ENCODE results near the gene KLLN. TPM values are rescaled to one million over a fixed set of nuclear protein-coding genes. Genes with fewer than 3 reads are reported as not detected.

KLLN gene
- total and polyA plus RNA-seq, 2 of the 13 experiments (the other 11 are each of a cell fraction or from before 2014, with no cell fraction given): 0.08 to 0.44 TPM

- peak; percentile 47; the same call in 1 of the 2 replicates for TF ChIP-seq E2F5 (CRISPR knock-in tag; conservative IDR thresholded peaks at IDR 0.05)
- peak; percentile 88 for TF ChIP-seq THAP11 (CRISPR knock-in tag; IDR thresholded peaks at IDR 0.05)
- TF ChIP-seq ZFAT (CRISPR knock-in tag; conservative IDR thresholded peaks at IDR 0.05): 0 out of 2 replicates have a peak, but pooled peaks have one; percentile 37
- TF ChIP-seq ZFP41 (CRISPR knock-in tag; IDR thresholded peaks at IDR 0.05; ENCODE audit: borderline replicate concordance): no peak
- peak; percentile 31; the same call in 1 of the 2 replicates for TF ChIP-seq ZKSCAN5 (CRISPR knock-in tag; IDR thresholded peaks at IDR 0.05)
- TF ChIP-seq SATB2 (CRISPR knock-in tag; IDR thresholded peaks at IDR 0.05): no peak
- TF ChIP-seq SALL2 (CRISPR knock-in tag; IDR thresholded peaks at IDR 0.05): peak; percentile 59; the same call in 1 of the 2 replicates
- peak; percentile 83; the same call in 1 of the 2 replicates for TF ChIP-seq IRF1 (CRISPR knock-in tag; IDR thresholded peaks at IDR 0.05; ENCODE audit: low read depth)
- no peak for TF ChIP-seq ZNF142 (CRISPR knock-in tag; IDR thresholded peaks at IDR 0.05)
- TF ChIP-seq ZNF503 (CRISPR knock-in tag; IDR thresholded peaks at IDR 0.05): 0 out of 2 replicates have a peak, but pooled peaks have one; percentile 32
- TF ChIP-seq MYPOP (CRISPR knock-in tag; IDR thresholded peaks at IDR 0.05): peak; percentile 88
- TF ChIP-seq ZKSCAN8 (CRISPR knock-in tag; IDR thresholded peaks at IDR 0.05; ENCODE audit: borderline replicate concordance): peak; percentile 43; the same call in 1 of the 2 replicates
- no peak for TF ChIP-seq SMC3 (IDR thresholded peaks at IDR 0.05; ENCODE audit: low read length)
- TF ChIP-seq ZNF580 (CRISPR knock-in tag; IDR thresholded peaks at IDR 0.05; ENCODE audit: borderline replicate concordance, low read depth): peak; percentile 81; the same call in 1 of the 2 replicates
Measured at GRCh38 chr10:87863053-87863943, at the start of gene KLLN, which contains the start of gene PTEN (continued).

Data from HepG2 (cell line).